Activated CD4-positive, alpha-beta T cell treated with anti-CD3 and anti-CD28 coated beads, Interleukin-2, Interleukin-4, amounts not matched to agents 100 ng/mL and 50 ng/mL, durations not matched to agents 16 hours and 8 hours (primary cell): Measurements from ENCODE around the gene TBL2.
"Not testable (repeated sequence)": the region's sequence is repeated elsewhere in the genome, so short reads cannot be mapped to it uniquely, and the experiment has no call there.

ENCODE experiments used
- DNase-seq: peaks from one replicate; pipeline ENCODE4 v3.0.0-alpha.2; 2020; ENCODE audit warnings: low spot score

Gene TBL2

GRCh38 chr7:73605601-73606220 lies 27.3 kb upstream of the TBL2 start:
- DNase-seq, result no peak

GRCh38 chr7:73602721-73603651 lies 24.6 kb upstream of the TBL2 start:
- DNase-seq, result no peak

- no peak for DNase-seq
Measured at GRCh38 chr7:73599916-73600315, 21.5 kb upstream of the TBL2 start.

DNA sequence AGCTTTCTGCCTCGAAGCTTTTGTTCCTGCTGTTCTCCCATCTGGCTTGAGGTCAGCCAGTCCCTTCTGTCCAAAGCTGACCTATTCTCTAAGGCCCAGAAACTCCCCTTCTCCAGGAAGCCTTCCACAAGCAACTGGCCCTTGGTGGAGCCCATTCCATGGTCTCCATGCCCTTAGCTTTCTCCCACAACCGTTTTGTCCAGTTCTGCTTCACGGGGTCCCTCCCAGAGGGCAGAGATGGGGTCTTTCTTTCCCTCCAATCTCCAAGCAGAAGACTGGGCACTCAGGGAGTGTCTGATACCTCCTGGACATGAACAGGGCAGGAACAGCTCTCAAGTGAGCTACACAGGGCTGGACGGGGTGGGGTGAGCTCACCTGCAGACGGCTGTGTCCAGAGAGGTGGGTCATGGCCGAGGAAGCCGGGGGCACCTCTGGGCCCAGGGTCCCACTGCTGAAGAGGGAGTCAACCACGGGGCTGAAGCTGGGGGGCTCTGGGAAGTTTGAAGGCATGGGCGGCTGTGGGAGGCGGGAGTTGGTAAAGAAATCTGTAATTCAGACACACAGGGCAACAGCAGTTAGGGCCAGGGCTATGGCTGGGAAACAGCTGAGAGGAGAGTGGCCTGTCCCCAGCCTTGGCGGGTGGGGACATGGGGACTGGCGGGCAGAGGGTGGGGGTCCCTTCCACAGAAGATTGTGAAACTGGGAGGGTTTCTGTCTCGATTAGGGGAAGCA lies 20.9 kb upstream of the TBL2 start:
- no peak for DNase-seq

- DNase-seq, result no peak
Measured at GRCh38 chr7:73597978-73598782, 19.8 kb upstream of the TBL2 start.

DNA sequence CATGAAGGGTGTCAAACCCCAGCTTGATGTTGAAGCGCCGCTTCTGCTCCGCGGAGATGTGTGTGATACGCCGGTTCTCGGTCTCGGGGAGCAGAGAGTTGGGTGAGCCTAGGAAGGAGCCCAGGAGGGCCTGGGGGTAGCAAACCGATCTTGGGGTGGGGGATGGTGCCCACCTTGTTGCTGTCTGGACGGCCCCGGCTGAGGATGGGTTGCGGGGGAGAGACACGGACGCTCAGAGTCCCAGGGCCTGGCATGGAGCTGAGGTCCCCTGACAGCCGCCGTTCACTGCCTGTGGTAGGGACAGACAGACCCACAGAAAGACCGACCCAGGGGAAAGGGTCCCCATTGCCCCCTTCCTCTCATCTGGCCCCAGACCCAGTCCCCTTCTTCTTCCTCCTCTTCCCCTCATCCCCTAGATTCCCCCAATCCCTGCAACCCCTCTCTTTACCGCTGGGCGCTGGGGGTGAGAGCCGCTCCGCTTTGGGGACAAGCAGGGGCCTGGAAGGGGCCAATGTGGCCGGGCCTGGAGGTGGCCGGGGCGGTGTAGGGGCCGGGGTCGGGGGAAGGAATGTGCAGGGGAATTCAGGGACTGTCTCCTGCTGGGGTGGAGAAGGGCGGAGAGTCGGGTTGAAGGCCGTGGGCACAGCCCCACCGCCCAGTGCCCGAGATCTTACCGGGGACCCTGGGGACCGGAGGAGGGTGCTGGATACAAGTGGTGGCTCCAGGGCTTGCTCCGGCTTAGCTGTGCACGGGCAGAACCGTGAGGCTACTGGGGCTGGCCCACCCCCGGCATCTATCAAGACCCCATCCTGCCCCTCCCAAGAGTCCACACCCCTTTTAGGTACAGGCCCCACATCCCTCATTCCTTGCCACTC lies 18.0 kb upstream of the TBL2 start:
- no peak for DNase-seq

- no peak for DNase-seq
Measured at GRCh38 chr7:73595358-73595757, 17.0 kb upstream of the TBL2 start.

DNA sequence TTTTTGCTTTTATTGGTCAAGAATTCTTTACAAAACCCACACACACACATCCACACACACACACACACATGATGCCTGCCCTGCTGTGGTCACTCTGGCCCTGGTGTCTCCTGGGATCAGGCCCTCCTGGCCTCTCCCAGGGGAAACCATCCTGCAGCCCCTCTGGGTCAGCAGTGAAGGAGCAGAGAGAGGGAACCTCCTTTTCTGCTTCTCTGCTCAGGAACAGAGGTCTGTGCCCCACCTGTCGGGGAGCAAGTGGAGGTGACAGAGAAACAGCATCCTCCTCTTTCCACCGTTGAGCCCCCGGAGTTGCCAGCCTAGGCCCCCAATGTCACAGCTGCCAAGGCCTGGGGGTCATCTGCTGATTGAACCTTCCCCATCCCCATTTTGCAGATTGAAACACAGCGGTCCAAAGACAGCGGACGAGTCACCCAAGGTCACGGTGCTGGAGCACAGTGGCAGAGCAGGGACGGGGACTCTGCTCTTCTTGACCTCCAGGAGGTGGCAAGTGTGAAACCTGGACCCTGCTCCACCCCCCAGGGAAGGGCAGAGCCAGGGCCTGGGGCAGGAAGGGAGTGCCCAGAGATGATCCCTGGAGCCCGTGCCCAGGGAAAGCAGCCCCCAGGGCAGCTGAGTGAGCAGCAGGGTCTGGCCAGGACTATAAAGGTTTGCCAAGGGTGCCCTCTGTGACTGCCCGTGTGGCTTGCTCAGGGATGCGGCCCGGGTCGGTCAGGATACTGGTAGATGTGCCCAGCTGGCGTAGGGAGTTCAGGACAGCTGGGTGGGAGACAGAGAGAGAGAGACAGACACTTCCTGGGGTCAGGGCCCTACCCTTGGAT lies 15.0 kb upstream of the TBL2 start:
- no peak for DNase-seq

DNA sequence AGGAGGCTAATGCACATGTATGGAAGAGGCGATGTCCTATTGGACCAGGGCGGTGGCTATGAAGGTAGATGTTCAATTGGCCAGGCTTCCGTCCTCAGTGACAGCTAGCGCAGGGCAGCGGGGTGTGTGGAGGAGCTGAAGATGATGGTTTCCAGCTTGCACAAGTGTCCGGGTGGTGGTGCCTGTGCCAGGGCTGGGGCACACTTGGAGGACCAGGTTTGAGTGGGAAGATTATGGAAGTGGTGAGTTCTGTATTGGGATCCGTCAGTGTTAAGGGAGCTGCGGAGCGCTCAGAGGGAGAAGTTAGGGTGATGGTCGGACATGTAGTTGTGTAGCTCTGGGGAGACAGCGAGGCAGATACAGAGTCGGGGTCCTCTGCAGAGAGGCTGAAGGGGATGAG lies 8.5 kb upstream of the TBL2 start:
- DNase-seq, result no peak

- DNase-seq, result no peak
Measured at GRCh38 chr7:73585196-73585595, 6.8 kb upstream of the TBL2 start.

DNA sequence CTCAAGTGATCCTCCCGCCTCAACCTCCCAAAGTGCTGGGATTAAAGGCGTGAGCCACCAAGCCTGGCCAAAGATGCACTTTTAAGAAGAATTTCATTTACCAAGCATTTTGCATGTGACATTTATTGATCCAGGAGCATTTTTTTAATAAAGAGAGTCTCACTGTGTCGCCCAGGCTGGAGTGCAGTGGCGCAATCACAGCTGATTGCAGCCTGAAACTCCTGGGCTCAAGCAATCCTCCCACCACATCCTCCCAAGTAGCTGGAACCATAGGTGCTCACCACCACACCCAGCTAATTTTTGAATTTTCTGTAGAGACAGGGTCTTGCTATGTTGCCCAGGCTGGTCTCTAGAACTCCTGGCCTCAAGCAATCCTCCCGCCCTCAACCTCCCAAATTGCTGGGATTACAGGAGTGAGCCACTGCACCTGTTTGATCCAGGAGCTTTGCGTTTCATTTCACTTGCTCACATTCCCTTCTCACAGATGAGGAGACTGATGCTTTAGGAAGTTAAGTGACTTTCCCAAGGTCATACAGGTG lies 4.4 kb upstream of the TBL2 start:
- DNase-seq, result no peak

- not testable (repeated sequence) for DNase-seq
Measured at GRCh38 chr7:73581006-73581405, 2.6 kb upstream of the TBL2 start.

GRCh38 chr7:73577627-73578341 lies 595 bp downstream of the TBL2 start:
- no peak for DNase-seq

DNA sequence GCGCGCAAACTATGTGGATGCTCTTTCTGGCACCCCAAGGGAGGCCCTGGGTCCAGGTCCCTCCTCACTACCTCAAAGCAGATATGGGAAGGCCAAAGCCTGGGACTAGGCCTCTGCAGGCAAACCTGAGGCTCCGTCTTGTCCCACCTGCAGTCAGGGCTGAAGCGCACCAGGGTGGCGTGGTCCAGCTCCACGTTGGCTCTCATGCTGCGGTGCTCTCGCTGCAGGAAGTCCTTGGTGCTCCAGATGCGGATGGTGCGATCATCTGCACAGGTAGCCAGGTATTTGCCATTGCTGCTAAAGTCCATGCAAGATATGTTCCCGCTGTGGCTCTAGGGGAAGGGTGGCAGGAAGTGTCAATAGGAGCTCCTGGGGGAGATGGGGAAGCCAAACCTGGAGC lies 4.6 kb downstream of the TBL2 start:
- no peak for DNase-seq

DNA sequence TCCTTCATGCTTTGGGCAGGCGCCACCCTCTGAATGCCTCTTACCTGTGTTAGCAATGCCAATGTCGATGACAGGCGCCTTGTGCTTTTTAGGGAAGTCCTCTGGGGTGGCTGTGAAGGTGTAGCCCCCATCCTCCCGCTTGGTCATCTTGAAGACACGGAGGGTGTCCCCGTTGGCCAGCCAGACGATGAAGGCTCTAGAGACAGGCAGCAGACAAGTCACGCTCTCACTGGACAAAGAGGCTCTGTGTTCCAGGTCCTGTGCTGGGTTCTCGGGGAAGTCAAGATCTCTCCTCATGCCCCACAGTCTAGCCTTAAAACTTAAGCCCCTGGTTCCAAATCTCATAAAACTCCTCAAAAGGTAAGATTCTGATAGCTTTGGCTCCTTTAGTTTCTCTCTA lies 5.1 kb downstream of the TBL2 start:
- DNase-seq, result no peak

GRCh38 chr7:73572767-73573186 lies 5.6 kb downstream of the TBL2 start:
- DNase-seq, result no peak

DNA sequence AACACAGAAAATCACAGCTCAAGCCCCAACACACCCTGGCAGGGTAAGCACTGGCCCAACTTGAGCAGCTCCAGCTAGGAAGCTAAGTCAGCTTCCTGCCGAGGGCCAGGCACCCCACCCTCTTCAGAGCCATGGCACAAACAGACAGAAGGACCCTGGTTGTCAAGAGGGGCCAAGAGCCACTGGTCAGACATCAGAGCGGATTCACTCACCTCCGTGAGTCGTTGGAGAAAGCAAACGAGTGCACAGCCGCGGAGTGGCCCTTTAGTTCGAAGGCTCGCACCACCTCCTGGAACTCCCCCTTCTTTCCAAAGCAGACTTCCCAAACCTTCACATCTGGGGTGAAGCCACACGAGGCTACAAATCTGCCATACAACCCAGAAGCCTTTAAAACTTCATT lies 7.4 kb downstream of the TBL2 start:
- DNase-seq, result no peak

GRCh38 chr7:73570521-73570920 lies 7.9 kb downstream of the TBL2 start:
- DNase-seq, result no peak

DNA sequence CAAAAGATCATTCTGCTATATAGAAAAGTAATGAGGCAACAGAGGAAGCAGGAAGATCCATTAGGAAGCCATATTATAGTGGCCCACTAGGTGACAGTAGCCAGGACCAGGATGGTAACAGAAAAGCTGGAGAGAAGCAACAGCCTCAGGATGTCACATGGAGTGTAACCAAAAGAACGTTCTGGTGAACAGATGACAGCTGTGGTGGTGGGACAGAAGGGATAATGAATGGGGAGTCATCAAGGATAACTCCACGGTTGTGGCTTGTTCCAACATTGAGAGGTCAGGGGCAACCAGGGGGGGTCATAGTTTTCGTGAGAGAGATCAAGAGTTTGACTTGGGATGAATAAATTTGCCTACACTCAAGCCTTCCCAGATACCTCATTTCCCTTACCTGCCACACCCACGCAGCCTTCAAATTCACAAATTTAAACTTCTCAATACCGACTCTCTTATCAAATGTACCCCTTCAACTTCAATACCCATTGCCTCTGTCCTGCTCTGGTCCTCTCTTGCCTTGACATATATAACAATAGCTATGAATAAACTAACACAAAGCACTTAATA lies 9.3 kb downstream of the TBL2 start:
- DNase-seq, result no peak
